PC-9 (cell line): Measurements from ENCODE around the gene PLEKHF1.

Experiments
- EZH2 ChIP-seq: fragments of 200-600 bp; sonication (generic); IDR thresholded peaks from 2 replicates; pipeline ENCODE4 v1.8.0; 2017; ENCODE audit warnings: antibody characterized with exemption, low read depth
- TF ChIP-seq, protein P1 (sequence below): fragments of 200-600 bp; sonication (generic); conservative IDR thresholded peaks from 2 replicates; pipeline ENCODE4 v1.6.1; 2017; ENCODE audit warnings: mixed run types, antibody characterized with exemption, mild to moderate bottlenecking, moderate library complexity

DNA sequence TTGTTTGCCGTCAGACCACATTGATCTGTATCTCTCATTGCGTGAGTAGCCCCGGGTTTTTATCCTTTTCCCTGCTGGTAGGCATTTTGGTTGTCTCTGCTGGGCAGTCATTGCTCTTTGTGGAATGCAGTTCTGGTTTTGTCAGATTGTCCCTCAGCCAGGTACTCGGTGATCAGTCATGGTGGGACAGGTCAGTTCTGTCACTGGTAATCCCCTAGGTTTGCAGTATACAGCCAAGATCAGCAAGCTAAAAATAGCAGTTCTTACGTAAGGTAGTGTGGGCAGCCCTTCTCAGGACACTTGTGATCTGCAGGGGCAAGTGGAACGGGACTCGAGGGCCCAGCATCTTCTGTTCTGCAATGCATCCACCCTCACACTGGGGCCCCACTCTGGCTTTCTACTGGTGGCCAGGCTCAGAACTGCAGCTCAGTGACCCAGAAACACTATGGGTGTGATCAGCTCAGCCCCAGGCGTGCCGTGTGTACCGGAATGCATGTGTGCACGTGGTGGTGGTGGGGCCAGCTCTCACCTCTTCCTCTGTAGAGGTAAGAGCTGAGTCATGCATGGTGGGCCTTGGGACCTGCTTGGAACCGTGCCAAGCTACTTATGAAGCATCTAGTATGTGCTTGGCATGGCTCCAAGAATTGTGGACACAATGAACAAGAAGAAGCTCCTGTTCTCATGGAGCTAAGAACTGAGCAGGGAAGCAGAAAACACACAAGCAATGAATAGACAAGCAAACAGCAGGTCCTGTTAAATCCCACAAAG lies 6.3 kb downstream of the PLEKHF1 start:
- TF ChIP-seq, protein P1, sequence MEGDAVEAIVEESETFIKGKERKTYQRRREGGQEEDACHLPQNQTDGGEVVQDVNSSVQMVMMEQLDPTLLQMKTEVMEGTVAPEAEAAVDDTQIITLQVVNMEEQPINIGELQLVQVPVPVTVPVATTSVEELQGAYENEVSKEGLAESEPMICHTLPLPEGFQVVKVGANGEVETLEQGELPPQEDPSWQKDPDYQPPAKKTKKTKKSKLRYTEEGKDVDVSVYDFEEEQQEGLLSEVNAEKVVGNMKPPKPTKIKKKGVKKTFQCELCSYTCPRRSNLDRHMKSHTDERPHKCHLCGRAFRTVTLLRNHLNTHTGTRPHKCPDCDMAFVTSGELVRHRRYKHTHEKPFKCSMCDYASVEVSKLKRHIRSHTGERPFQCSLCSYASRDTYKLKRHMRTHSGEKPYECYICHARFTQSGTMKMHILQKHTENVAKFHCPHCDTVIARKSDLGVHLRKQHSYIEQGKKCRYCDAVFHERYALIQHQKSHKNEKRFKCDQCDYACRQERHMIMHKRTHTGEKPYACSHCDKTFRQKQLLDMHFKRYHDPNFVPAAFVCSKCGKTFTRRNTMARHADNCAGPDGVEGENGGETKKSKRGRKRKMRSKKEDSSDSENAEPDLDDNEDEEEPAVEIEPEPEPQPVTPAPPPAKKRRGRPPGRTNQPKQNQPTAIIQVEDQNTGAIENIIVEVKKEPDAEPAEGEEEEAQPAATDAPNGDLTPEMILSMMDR: peak; percentile 58
- TF ChIP-seq EZH2: no peak
